ENCODE results near the gene COG6.

The COG6 gene

DNA sequence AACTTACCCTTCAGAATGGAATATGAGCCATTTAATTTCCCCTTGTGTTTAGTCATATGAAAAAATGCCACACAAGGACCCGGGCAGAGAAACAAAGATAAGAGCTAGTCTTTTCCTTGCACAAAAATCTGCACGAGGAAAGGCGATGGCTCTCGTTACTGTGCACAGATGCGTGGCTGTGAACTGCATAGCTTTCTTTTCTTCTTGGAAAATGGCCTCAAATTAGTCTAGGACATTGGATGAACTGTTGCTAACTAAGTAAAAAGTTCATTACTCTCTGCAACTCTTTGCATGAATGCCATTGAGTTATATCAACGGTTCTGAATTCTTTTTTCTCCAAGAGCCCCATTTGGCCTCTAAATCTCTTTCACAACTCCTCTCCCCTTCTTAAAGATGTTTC is 125.2 kb downstream of the COG6 start:
- H3K27ac ChIP-seq = no peak overlapping the region
- ChIA-PET POLR2A (ENCODE audit: low non-redundant PET) (no interaction called here), CTCF (interaction anchor here (0.5 kb wide), 1 partner anchor 477 kb away, joined by 3 read pairs; no protein-coding TSS in a partner anchor)
- DNase-seq (ENCODE audit: low spot score) = no peak
- TF ChIP-seq, protein P1, sequence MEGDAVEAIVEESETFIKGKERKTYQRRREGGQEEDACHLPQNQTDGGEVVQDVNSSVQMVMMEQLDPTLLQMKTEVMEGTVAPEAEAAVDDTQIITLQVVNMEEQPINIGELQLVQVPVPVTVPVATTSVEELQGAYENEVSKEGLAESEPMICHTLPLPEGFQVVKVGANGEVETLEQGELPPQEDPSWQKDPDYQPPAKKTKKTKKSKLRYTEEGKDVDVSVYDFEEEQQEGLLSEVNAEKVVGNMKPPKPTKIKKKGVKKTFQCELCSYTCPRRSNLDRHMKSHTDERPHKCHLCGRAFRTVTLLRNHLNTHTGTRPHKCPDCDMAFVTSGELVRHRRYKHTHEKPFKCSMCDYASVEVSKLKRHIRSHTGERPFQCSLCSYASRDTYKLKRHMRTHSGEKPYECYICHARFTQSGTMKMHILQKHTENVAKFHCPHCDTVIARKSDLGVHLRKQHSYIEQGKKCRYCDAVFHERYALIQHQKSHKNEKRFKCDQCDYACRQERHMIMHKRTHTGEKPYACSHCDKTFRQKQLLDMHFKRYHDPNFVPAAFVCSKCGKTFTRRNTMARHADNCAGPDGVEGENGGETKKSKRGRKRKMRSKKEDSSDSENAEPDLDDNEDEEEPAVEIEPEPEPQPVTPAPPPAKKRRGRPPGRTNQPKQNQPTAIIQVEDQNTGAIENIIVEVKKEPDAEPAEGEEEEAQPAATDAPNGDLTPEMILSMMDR (conservative IDR thresholded peaks at IDR 0.05; ENCODE audit: low read depth) = no peak

DNA sequence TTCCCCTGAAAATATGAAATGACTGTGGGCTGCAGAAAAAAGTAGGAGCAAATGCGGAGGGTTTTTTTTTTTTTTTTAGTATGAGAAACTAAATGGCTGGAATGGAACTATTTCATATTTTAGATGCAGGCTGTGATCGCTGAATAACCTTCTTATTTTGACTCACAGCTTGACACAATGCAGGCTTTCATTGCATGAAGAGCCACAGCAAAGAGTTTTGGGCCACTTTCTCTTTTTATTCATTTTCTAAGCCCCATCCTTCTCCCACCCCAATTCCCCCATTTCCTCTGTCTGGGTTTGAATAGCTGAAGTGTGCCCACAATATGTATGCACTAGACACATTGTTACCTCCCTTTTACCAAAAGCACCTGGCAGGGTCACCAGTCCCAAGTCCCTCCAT is 125.9 kb downstream of the COG6 start:
- POLR2A ChIA-PET (ENCODE audit: low non-redundant PET) = no interaction called here
- CTCF ChIA-PET = no interaction called here

DNA sequence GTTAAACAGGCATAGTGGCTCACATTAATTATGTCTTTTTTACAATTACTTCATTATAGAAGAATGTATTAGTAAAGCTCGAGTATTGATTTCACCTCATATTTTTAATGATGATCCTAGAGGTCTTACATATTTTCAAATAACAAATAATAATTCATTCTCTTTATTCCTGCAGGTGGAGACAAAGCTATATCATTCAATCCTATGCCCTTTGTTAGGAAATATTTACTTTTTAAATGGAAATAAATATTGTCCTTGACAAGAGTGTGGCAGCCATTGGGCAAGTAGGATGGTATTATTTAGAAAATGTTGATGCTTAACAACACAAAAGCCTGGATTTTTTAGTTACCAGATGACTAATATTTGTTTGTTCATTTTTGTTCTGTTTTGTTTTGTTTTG is 127.6 kb downstream of the COG6 start:
- ChIA-PET CTCF (interaction anchor here (0.6 to 2.5 kb wide), 10 partner anchors 11 to 901 kb away, joined by 3 to 12 read pairs (median 4); no protein-coding TSS in a partner anchor), POLR2A (ENCODE audit: low non-redundant PET) (no interaction called here)
- DNase-seq (ENCODE audit: low spot score) = no peak
- no peak overlapping the region for H3K27ac ChIP-seq
- TF ChIP-seq, protein P1 (conservative IDR thresholded peaks at IDR 0.05; ENCODE audit: low read depth) = peak; percentile 20

More for the DNA sequence above, 125.9 kb downstream of the COG6 start:
- no peak for DNase-seq (ENCODE audit: low spot score)
- no peak overlapping the region for H3K27ac ChIP-seq
- TF ChIP-seq, protein P1 (conservative IDR thresholded peaks at IDR 0.05; ENCODE audit: low read depth) = no peak

DNA sequence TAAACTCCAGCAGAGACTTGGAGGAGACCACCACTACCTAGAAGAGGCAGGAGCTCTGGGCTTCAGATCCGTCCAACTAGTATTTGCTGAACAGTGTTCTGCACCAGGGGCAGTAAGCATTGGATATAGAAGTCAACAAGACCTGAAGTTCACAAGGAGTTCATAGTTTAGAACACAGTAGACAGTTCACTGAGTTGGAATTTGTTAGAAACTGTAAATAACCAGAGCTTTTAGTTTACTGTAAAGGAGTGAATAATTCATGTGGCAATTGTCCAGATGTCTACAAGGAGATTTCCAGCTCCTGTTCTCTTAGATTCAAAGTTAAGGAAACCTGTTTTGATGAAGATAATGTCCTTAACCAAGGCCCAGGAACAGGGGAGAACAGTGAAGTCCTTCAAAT is 128.9 kb downstream of the COG6 start:
- ChIA-PET CTCF (interaction anchor here (0.7 to 2.5 kb wide), 2 partner anchors 9 to 158 kb away, joined by 4 to 12 read pairs; no protein-coding TSS in a partner anchor), POLR2A (ENCODE audit: low non-redundant PET) (no interaction called here)
- no peak for DNase-seq (ENCODE audit: low spot score)
- TF ChIP-seq, protein P1 (conservative IDR thresholded peaks at IDR 0.05; ENCODE audit: low read depth) = no peak
- H3K27ac ChIP-seq = no peak overlapping the region

DNA sequence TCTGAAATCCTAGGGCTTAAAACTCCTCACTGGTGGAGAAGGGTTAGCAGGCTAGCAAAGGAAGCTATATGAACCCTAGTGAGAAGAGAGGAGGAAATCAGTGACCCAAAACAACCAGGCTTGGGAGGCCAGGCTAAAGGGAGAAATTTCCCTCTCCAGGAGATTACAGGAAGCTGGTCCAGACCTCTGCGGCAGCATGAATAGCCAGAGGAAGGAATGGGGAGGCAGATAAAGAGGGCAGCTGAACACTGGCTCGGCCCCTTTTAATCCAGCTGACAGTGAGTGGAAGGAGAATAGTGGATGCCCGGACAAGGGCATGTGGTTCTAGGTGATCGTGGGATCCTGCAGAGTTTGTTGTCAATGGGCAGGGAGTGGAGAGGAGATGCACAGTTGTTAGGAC is 130.6 kb downstream of the COG6 start:
- DNase-seq (ENCODE audit: low spot score) = no peak
- TF ChIP-seq, protein P1 (conservative IDR thresholded peaks at IDR 0.05; ENCODE audit: low read depth) = no peak
- H3K27ac ChIP-seq = no peak overlapping the region
- ChIA-PET CTCF (interaction anchor here (0.6 kb wide), 1 partner anchor 158 kb away, joined by 3 read pairs; no protein-coding TSS in a partner anchor), POLR2A (ENCODE audit: low non-redundant PET) (no interaction called here)

DNA sequence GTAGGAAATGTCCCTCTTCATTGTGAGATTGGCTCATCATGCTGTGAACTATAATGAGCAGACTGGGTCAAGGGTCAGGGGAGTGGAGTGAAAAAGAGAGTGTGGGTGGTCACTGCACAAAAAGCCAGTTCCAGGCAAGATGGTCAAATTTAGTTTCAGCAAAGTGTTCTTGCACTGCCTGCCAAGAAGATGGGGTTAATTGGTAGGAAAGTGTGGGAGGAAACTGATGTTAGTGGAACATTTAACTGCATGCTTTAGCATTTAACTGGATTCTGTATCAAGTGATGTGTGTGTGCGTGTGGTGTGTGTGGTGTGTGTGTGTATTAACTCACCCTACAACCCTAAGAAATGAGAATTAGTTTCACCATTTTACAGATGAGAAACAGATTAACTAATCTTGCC is 131.6 kb downstream of the COG6 start:
- H3K27ac ChIP-seq = no peak overlapping the region

More for the DNA sequence above, 131.6 kb downstream of the COG6 start:
- no peak for DNase-seq (ENCODE audit: low spot score)
- POLR2A ChIA-PET (ENCODE audit: low non-redundant PET) = no interaction called here
- TF ChIP-seq, protein P1 (conservative IDR thresholded peaks at IDR 0.05; ENCODE audit: low read depth) = no peak
- CTCF ChIA-PET = no interaction called here
